HUES48 (cell line): ENCODE measurements around the gene TMEM134.

ENCODE experiments used
- H3K27ac ChIP-seq: one replicate; pipeline ENCODE4 v1.7.0; 2013; ENCODE audit warnings: low read depth, low read length, inconsistent platforms
- H3K27me3 ChIP-seq: 2 replicates; pipeline ENCODE4 v1.6.1; 2013; ENCODE audit warnings: mild to moderate bottlenecking, low read length; ENCODE audit not compliant: control insufficient read depth, insufficient read depth
- H3K36me3 ChIP-seq: 2 replicates; pipeline ENCODE4 v1.6.1; 2013; ENCODE audit warnings: low read length; ENCODE audit not compliant: control insufficient read depth, insufficient read depth
- H3K4me1 ChIP-seq: 2 replicates; pipeline ENCODE4 v1.6.1; 2013; ENCODE audit warnings: mild to moderate bottlenecking, low read length; ENCODE audit not compliant: control insufficient read depth, insufficient read depth
- H3K4me3 ChIP-seq: 2 replicates; pipeline ENCODE4 v1.5.1; 2013; ENCODE audit warnings: mild to moderate bottlenecking, low read depth, low read length
- H3K9ac ChIP-seq: 2 replicates; pipeline ENCODE4 v1.6.1; 2013; ENCODE audit warnings: mild to moderate bottlenecking, low read depth, low read length, moderate library complexity
- H3K9me3 ChIP-seq: 2 replicates; pipeline ENCODE4 v1.6.1; 2013; ENCODE audit warnings: low read length; ENCODE audit not compliant: control insufficient read depth, insufficient read depth

Gene TMEM134

DNA sequence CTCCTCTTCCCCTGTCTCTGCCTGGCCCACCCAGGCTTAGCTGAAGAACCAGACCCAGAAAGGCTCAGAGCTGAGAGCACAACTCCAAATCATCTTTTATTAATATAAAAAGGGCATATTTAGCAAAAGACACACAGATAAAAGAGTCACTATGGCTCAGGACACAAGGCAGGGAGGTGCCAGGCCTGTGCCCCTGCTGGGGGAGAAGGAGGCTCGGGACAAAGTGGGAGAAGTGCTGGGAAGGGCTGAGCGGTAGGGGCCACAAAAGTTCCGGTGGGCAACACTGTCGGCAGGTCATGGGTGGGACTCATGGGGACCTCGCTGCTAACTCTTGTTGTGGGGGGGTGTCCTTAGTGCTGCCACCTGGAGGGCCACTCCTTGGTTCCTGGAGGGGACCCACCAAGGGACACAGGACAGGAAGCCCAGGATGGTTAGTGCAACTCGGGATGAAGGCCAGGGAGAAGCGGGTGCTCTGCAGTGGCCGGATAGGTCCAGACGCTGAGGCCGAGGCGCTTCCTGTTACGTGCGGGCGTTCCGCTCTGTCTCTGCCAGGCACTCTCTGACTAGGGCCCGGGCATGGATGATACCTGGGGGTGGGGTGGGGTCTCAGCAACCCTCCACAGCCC, 37.5 kb upstream of the TMEM134 start:
- Histone ChIP-seq H3K27me3 (peaks cover 7% of the 10 kb centered on the region; the same call in 1 of the 2 replicates), H3K4me1 (peaks cover 18% of the 10 kb centered on the region), H3K9me3 (no peaks in the 10 kb centered on the region), H3K4me3 (no peak overlapping the region), H3K9ac (no peak overlapping the region), H3K27ac (peak overlapping the region; percentile 47), H3K36me3 (peaks cover 12% of the 10 kb centered on the region; the same call in 1 of the 2 replicates)

DNA sequence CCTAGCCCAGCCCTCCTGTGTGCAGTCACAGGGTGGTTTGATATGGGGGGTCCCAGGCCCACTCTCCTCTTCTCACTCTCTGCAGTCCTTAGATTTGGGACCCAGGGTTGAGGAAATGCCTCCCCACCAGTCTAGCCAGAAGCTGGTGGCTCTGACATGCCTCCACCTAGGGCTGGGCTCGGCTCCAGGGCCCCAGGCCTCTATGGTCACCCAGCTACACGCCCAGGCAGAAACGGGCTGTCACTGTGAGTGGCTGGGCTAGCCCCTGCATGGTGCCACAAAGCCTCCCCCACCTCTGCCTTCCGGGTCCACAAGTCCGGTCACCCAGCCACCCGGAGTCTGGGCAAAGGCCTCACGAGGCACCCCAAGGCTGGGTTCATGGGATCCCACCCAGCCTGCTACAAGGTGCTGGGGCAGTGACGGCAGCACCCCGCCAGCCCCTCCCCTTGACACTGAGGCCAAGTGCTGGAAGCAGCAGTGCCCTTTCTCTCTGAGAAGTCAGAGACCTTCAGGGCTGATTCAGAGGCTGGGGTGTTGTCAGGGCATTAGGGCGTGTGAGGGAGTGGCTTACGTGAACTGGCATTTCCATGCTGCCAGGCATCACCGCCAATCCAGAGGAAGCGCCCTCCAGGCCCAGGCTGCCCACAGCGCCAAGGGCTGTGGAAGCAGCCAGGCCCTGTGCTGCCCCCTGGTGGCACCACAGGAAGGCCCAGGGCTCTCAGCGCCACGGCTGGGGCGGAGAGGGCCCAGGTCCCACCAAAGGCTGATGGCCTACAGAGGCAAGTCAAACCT, 36.8 kb upstream of the TMEM134 start:
- Histone ChIP-seq H3K9me3 (no peaks in the 10 kb centered on the region), H3K9ac (no peak overlapping the region), H3K4me1 (peaks cover 18% of the 10 kb centered on the region), H3K4me3 (peak overlapping the region; percentile 85), H3K27ac (peak overlapping the region; percentile 75), H3K36me3 (peaks cover 19% of the 10 kb centered on the region; the same call in 1 of the 2 replicates), H3K27me3 (peaks cover 7% of the 10 kb centered on the region; the same call in 1 of the 2 replicates)

DNA sequence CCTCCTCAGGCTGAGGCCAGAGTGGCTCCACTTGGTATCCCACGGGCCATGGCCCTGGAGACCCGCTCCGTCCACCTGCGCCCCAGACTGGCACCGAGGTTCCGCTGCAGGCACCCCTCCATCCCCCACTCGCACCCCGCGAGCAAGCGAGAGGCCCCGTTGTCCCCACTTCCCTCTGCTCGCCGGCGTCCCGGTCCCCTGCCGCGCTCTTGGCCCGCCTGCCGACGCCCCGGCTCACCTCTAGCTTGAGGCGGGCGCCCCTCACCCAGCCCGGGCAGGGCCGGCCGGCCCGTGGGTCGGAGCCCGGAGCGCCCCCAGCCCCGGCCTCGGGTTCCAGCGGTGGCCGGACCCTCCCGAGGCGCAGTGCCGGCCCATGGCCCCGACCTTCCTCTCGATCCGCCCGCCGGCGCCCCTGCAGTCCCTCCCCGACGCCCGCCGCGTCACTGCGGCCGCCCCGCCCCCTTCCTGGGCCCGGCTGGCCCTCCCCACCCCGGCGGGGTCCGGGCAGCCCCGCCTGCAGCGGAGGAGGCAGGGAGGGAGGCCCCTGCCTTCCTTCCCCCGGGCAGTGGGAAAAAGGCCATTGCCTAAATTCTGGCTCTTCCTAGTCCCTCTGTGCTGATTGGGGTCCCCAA, 36.0 kb upstream of the TMEM134 start, which contains the start of gene PITPNM1:
Gene PITPNM1, minus strand, starts transcription at position 414 of the 632 bp plus-strand sequence. CDS start 1,183 bp downstream, outside the sequence.
- Histone ChIP-seq H3K4me3 (peak within 1 kb of the TSS; percentile 85), H3K27ac (peak within 1 kb of the TSS; percentile 75), H3K27me3 (peaks cover 7% of the 10 kb centered on the region; the same call in 1 of the 2 replicates), H3K9me3 (no peaks in the 10 kb centered on the region), H3K36me3 (peaks cover 25% of the 10 kb centered on the region), H3K9ac (no peak within 1 kb of the TSS), H3K4me1 (peaks cover 18% of the 10 kb centered on the region)

DNA sequence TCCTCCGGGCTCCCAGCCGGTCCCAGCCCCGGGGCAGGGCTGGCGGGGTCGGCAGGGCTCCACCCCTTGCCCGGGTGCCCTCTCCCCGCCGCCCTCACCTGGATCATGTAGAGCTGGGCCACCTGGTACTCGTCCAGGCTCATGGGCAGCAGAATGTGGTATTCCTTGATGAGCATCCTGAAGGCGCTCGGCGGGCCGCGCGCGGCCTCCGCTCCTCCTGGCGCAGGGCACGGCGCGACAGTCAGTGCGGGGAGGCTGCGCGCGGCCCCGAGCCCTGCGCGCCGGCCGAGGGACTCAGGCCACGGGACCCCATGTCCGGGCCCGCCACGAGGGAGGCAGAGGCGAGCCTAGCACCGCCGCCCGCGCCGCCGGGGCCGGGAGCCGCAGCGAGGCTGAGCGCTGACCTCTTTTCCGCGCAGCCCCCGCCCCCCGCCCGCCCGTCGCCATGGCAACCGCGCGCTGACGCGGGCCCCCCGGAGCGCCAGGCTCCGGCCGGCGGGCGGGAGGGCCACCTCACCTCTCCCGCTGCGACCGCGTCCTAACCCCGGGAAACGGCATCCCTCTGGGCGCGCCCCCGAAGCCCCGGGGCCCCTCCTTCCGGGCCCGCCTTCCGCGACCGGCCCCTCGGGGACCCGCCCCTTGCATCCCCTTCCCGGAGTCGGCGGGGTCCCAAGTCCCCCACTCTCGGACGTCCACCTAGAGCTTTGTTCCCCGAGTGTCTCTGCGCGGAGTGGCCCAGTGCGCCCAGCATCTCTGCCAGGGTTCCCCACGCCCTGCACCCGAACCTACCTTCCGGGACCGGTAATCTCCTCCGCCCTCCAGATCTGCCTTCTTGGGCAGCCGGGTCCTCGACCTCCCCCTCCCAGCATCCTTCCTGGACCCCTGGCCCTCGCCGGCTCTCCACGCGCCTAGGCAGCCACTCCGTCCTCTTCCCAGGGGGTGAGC, 35.2 kb upstream of the TMEM134 start:
- H3K9ac ChIP-seq = no peak overlapping the region
- H3K36me3 ChIP-seq = peaks cover 25% of the 10 kb centered on the region
- H3K4me1 ChIP-seq = peaks cover 18% of the 10 kb centered on the region
- peaks cover 7% of the 10 kb centered on the region; the same call in 1 of the 2 replicates for H3K27me3 ChIP-seq
- H3K4me3 ChIP-seq = peak overlapping the region; percentile 85
- H3K9me3 ChIP-seq = no peaks in the 10 kb centered on the region
- H3K27ac ChIP-seq = peak overlapping the region; percentile 75

DNA sequence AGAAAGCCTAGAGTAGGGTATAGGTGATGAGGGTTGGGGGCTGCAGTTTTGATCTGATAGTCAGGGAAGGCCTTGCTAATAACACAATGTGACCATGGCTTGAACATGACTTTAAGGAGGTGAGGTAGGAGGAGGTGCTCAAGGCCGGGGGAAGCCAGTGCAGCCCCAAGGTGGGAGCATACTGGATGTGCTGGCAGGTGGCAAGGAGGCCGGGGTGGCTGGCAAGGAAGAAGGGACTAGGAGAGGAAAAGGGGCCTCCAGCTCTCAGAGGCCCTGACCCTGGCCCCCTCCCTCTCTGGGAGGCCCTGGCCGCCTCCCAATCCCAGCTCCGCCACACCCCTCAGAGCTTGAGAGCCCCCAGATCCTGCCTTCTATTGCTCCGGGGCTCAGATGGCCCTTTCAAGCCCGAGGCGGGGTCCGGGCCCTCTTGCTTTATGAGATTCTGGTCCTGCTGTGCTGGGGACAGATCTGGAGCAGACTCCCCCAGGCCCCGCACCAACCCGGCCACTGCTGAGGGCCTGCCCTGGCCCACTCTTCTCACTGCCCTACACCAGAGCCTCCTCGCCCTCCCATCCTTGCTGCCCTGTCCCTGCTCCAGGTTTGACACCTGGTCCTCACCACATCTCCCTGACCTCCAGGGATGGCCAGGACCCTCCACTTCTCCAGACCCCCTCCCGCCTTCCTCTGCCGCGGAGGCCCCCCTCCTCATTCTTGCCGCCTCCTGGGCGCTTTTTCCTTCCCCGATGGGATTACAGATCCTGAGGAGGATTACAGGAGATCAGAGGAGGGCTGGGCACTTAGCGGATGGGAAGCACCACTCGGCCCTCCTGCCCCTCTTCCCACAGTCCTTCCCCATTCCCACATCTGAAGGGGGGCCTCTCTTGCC, 34.3 kb upstream of the TMEM134 start:
- peaks cover 18% of the 10 kb centered on the region for H3K4me1 ChIP-seq
- peaks cover 29% of the 10 kb centered on the region for H3K36me3 ChIP-seq
- H3K9me3 ChIP-seq = no peaks in the 10 kb centered on the region
- peak overlapping the region; percentile 85 for H3K4me3 ChIP-seq
- peaks cover 7% of the 10 kb centered on the region; the same call in 1 of the 2 replicates for H3K27me3 ChIP-seq
- no peak overlapping the region for H3K9ac ChIP-seq
- no peak overlapping the region for H3K27ac ChIP-seq

DNA sequence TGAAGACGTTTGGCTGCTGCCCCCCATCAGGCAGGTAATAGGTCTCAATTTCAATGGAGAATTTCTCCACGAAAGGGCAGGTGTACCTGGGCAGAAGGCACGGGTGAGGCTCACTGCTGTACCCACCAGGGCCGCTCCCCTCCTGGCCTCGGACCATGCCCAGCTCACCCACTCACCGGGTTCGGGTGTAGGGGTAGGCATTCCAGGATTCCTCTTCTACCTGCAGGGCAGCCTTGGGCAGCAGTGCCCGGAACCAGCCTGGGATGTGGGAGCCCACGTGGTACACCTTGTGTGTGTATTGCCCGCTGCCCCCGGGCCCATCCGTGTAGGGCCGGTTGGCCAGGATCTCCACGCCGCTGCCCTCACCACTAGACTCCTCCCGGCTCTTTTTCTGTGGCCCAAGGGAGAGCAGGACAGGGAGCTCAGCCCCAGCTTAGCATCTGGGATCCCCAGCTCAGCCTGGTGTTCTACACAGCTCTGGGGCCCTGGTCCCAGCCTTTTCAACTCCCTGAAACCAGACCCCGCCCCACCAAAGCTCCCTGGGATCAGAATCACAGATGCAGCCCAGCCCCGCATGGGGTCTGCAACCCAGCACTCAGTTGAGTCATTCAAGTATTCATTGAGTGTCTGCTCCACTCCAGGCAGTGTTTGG, 33.4 kb upstream of the TMEM134 start:
- Histone ChIP-seq H3K36me3 (peaks cover 35% of the 10 kb centered on the region), H3K27me3 (peaks cover 7% of the 10 kb centered on the region; the same call in 1 of the 2 replicates), H3K9ac (no peak overlapping the region), H3K4me1 (peaks cover 18% of the 10 kb centered on the region), H3K4me3 (no peak overlapping the region), H3K27ac (no peak overlapping the region), H3K9me3 (no peaks in the 10 kb centered on the region)

DNA sequence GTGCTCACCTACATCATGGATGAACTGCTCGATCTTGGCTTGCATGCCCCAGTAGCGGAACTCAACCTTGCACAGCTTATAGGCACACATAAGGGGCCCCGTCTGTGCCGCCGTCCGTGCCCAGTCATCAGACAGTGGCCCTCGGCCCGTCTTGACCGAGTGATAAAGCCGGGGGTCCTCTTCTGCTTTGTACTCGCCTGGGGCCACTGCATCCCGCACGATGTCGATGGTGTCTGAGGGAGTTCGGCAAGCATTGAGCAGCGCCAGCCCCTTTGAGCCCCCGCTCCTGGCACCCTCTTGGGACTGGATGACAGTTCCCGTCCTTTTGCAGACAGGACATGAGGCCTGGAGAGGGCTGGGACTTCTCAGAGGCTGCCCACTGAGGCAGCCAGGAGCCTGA, 32.8 kb upstream of the TMEM134 start:
- peaks cover 37% of the 10 kb centered on the region for H3K36me3 ChIP-seq
- no peaks in the 10 kb centered on the region for H3K9me3 ChIP-seq
- H3K4me3 ChIP-seq = no peak overlapping the region

DNA sequence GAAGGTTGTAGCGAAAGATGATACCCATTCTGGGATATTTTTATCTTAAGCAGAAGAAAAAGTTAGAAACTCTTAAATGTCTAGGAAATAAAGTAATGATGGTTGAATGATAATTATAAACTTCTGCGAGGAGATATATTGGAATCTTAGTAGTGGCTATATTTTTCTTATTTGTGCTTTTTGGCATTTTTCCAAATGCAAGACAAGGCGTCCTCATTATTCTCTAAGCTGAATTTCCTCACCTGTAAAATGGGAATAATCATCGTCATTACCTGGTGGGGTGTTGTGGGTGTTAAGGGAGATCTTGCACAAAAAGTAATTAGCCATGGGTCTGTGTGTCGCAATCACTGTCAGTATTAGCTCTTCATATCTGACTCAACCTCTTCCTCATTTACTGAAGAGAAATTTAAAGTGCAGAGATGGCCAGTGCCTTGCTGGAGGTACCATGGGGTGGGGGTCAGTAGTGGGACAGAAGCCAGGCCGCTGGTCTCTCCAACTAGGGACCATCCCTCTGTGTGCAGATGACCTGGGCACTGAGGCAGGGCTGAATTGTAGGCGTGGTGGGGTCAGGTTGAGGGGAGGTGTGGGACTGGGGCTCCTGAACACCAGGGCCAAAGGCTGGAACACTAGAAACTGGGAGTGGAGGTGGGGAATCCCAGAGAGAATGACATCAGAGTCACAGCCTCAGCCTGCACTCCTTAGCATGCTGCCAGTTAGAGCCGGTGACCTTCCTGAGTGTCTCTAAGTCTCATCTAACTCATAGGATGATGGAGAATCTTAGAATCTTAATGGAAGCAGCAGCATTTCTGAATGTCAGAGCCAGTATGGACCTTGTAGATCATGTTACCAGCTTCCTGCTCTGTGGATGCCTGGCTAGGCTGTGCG, 32.0 kb upstream of the TMEM134 start:
- Histone ChIP-seq H3K36me3 (peaks cover 35% of the 10 kb centered on the region), H3K4me3 (no peak overlapping the region), H3K4me1 (peaks cover 7% of the 10 kb centered on the region), H3K9ac (no peak overlapping the region), H3K9me3 (no peaks in the 10 kb centered on the region), H3K27me3 (peaks cover 7% of the 10 kb centered on the region; the same call in 1 of the 2 replicates), H3K27ac (no peak overlapping the region)

More for the DNA sequence above, 32.8 kb upstream of the TMEM134 start:
- Histone ChIP-seq H3K9ac (no peak overlapping the region), H3K4me1 (peaks cover 12% of the 10 kb centered on the region), H3K27ac (no peak overlapping the region), H3K27me3 (peaks cover 7% of the 10 kb centered on the region; the same call in 1 of the 2 replicates)

DNA sequence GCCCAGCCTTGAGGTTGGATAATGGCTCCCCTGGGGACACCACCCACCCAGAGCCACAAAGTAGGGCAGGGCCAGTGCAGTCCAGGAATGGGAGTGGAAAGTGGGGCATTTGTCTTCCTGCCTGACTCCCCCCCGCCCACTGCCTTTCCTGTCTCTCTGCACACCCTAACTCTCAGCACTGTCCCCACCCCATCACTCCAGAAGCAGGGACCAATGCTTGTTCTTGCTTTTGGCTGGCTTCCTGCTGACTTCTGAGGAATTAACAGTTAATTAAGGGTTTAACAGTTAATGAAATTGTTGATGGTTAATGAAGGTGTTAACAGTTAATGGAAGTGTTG, 31.4 kb upstream of the TMEM134 start:
- Histone ChIP-seq H3K9ac (no peak overlapping the region), H3K9me3 (no peaks in the 10 kb centered on the region), H3K4me1 (peaks cover 2% of the 10 kb centered on the region), H3K27ac (no peak overlapping the region), H3K36me3 (peaks cover 40% of the 10 kb centered on the region), H3K4me3 (no peak overlapping the region), H3K27me3 (peaks cover 7% of the 10 kb centered on the region; the same call in 1 of the 2 replicates)
